NAMALWA (cell line): ENCODE results near the gene EPHX1.
A peak's percentile ranks its signal among the peaks of the same experiment; 100 is the strongest.
"Not testable (repeated sequence)": the region's sequence is repeated elsewhere in the genome, so short reads cannot be mapped to it uniquely, and the experiment has no call there.

Experiments used
- DNase-seq: peaks from one replicate; pipeline ENCODE4 v3.0.0-alpha.2; 2015; ENCODE audit warnings: low spot score

EPHX1 gene

GRCh38 chr1:225881081-225881958 lies 71.4 kb downstream of the EPHX1 start:
- peak; percentile 20 for DNase-seq

- peak; percentile 83 for DNase-seq
Measured at GRCh38 chr1:225881959-225882693, 72.2 kb downstream of the EPHX1 start, which contains the start of gene TMEM63A. Gene TMEM63A, minus strand, starts transcription at chr1:225882380. Its CDS starts 4,800 bp downstream, at chr1:225877580.

- no peak for DNase-seq
Measured at GRCh38 chr1:225882694-225883615, 73.0 kb downstream of the EPHX1 start.

GRCh38 chr1:225883616-225884265 lies 73.8 kb downstream of the EPHX1 start:
- no peak for DNase-seq

- DNase-seq: no peak
Measured at GRCh38 chr1:225885336-225885735, 75.4 kb downstream of the EPHX1 start.

GRCh38 chr1:225886159-225887029 lies 76.5 kb downstream of the EPHX1 start:
- DNase-seq: no peak

GRCh38 chr1:225887030-225887314 lies 77.0 kb downstream of the EPHX1 start:
- DNase-seq: no peak

- not testable (repeated sequence) for DNase-seq
Measured at GRCh38 chr1:225887554-225888288, 77.8 kb downstream of the EPHX1 start.

GRCh38 chr1:225888289-225888897 lies 78.5 kb downstream of the EPHX1 start:
- no peak for DNase-seq

GRCh38 chr1:225888898-225889601 lies 79.1 kb downstream of the EPHX1 start, which contains the start of gene LEFTY1:
Gene LEFTY1, minus strand, starts transcription at chr1:225889146. Its CDS starts 80 bp downstream, at chr1:225889066.
- DNase-seq: no peak

- DNase-seq: no peak
Measured at GRCh38 chr1:225889743-225890142, 79.8 kb downstream of the EPHX1 start.

GRCh38 chr1:225890346-225891228 lies 80.7 kb downstream of the EPHX1 start:
- DNase-seq: no peak

- no peak for DNase-seq
Measured at GRCh38 chr1:225891229-225891972, 81.5 kb downstream of the EPHX1 start.

- DNase-seq: no peak
Measured at GRCh38 chr1:225892307-225892706, 82.4 kb downstream of the EPHX1 start.
